ENCODE data around the gene ZRANB2. TPM values are rescaled to one million over a fixed set of nuclear protein-coding genes. Genes with fewer than 3 reads are reported as not detected.

ZRANB2 gene
- polyA plus RNA-seq, 1 donor, result 131 TPM

- H3K36me3 ChIP-seq (ENCODE audit: control insufficient read depth, insufficient read depth, low read length), result peaks cover 64% of the 10 kb centered on the region
- no peaks in the 10 kb centered on the region for H3K9me3 ChIP-seq (ENCODE audit: control insufficient read depth, low read depth, low read length)
- H3K4me1 ChIP-seq (ENCODE audit: control insufficient read depth, insufficient read depth, low read length), result no peaks in the 10 kb centered on the region
- H3K27ac ChIP-seq (ENCODE audit: low read length), result no peak overlapping the region
- WGBS (ENCODE audit: insufficient coverage, low lambda C conversion rate), result 100% methylated on average over 1 of the region's 1 CpG
- no peak overlapping the region for H3K4me3 ChIP-seq (ENCODE audit: low read length)
- no peaks in the 10 kb centered on the region for H3K27me3 ChIP-seq (ENCODE audit: control insufficient read depth, insufficient read depth, low read length)
- DNase-seq, result no peak
These were observed 6.2 kb downstream of the ZRANB2 start for GRCh38 chr1:71074681-71075080.

GRCh38 chr1:71072273-71072672, 8.6 kb downstream of the ZRANB2 start:
- Histone ChIP-seq H3K27me3 (ENCODE audit: control insufficient read depth, insufficient read depth, low read length) (no peaks in the 10 kb centered on the region), H3K27ac (ENCODE audit: low read length) (no peak overlapping the region), H3K4me1 (ENCODE audit: control insufficient read depth, insufficient read depth, low read length) (no peaks in the 10 kb centered on the region), H3K36me3 (ENCODE audit: control insufficient read depth, insufficient read depth, low read length) (peaks cover 71% of the 10 kb centered on the region), H3K4me3 (ENCODE audit: low read length) (no peak overlapping the region), H3K9me3 (ENCODE audit: control insufficient read depth, low read depth, low read length) (no peaks in the 10 kb centered on the region)
- no peak for DNase-seq

- Histone ChIP-seq H3K9me3 (ENCODE audit: control insufficient read depth, low read depth, low read length) (no peaks in the 10 kb centered on the region), H3K4me1 (ENCODE audit: control insufficient read depth, insufficient read depth, low read length) (no peaks in the 10 kb centered on the region), H3K27ac (ENCODE audit: low read length) (no peak overlapping the region), H3K36me3 (ENCODE audit: control insufficient read depth, insufficient read depth, low read length) (peaks cover 68% of the 10 kb centered on the region), H3K27me3 (ENCODE audit: control insufficient read depth, insufficient read depth, low read length) (no peaks in the 10 kb centered on the region), H3K4me3 (ENCODE audit: low read length) (no peak overlapping the region)
- 100% methylated on average over 2 of the region's 4 CpGs for WGBS (ENCODE audit: insufficient coverage, low lambda C conversion rate)
- DNase-seq, result no peak
These were observed 9.1 kb downstream of the ZRANB2 start for GRCh38 chr1:71071720-71072119.

- H3K9me3 ChIP-seq (ENCODE audit: control insufficient read depth, low read depth, low read length), result no peaks in the 10 kb centered on the region
- no peak overlapping the region for H3K4me3 ChIP-seq (ENCODE audit: low read length)
- H3K27ac ChIP-seq (ENCODE audit: low read length), result no peak overlapping the region
- DNase-seq, result no peak
- no peaks in the 10 kb centered on the region for H3K4me1 ChIP-seq (ENCODE audit: control insufficient read depth, insufficient read depth, low read length)
- peaks cover 62% of the 10 kb centered on the region for H3K36me3 ChIP-seq (ENCODE audit: control insufficient read depth, insufficient read depth, low read length)
- H3K27me3 ChIP-seq (ENCODE audit: control insufficient read depth, insufficient read depth, low read length), result no peaks in the 10 kb centered on the region
- WGBS (ENCODE audit: insufficient coverage, low lambda C conversion rate), result 100% methylated on average over 4 of the region's 6 CpGs
These were observed 12.3 kb downstream of the ZRANB2 start for GRCh38 chr1:71068325-71069240.

- Histone ChIP-seq H3K36me3 (ENCODE audit: control insufficient read depth, insufficient read depth, low read length) (peaks cover 6% of the 10 kb centered on the region), H3K9me3 (ENCODE audit: control insufficient read depth, low read depth, low read length) (no peaks in the 10 kb centered on the region), H3K27me3 (ENCODE audit: control insufficient read depth, insufficient read depth, low read length) (peaks cover 2% of the 10 kb centered on the region), H3K27ac (ENCODE audit: low read length) (no peak overlapping the region), H3K4me1 (ENCODE audit: control insufficient read depth, insufficient read depth, low read length) (no peaks in the 10 kb centered on the region), H3K4me3 (ENCODE audit: low read length) (no peak overlapping the region)
- no CpG with 5 or more reads among the region's 6 CpGs for WGBS (ENCODE audit: insufficient coverage, low lambda C conversion rate)
- no peak for DNase-seq
These were observed 26.0 kb downstream of the ZRANB2 start for GRCh38 chr1:71054791-71055190.

GRCh38 chr1:71054281-71054731, 26.5 kb downstream of the ZRANB2 start:
- no peak overlapping the region for H3K4me3 ChIP-seq (ENCODE audit: low read length)
- H3K36me3 ChIP-seq (ENCODE audit: control insufficient read depth, insufficient read depth, low read length), result peaks cover 4% of the 10 kb centered on the region
- no CpG with 5 or more reads among the region's 15 CpGs for WGBS (ENCODE audit: insufficient coverage, low lambda C conversion rate)
- no peaks in the 10 kb centered on the region for H3K4me1 ChIP-seq (ENCODE audit: control insufficient read depth, insufficient read depth, low read length)
- peaks cover 2% of the 10 kb centered on the region for H3K27me3 ChIP-seq (ENCODE audit: control insufficient read depth, insufficient read depth, low read length)
- no peak overlapping the region for H3K27ac ChIP-seq (ENCODE audit: low read length)
- DNase-seq, result no peak
- H3K9me3 ChIP-seq (ENCODE audit: control insufficient read depth, low read depth, low read length), result no peaks in the 10 kb centered on the region

- no peak for DNase-seq
- H3K4me1 ChIP-seq (ENCODE audit: control insufficient read depth, insufficient read depth, low read length), result no peaks in the 10 kb centered on the region
- no peak overlapping the region for H3K4me3 ChIP-seq (ENCODE audit: low read length)
- no peaks in the 10 kb centered on the region for H3K9me3 ChIP-seq (ENCODE audit: control insufficient read depth, low read depth, low read length)
- peaks cover 2% of the 10 kb centered on the region for H3K36me3 ChIP-seq (ENCODE audit: control insufficient read depth, insufficient read depth, low read length)
- H3K27ac ChIP-seq (ENCODE audit: low read length), result no peak overlapping the region
- no CpG with 5 or more reads among the region's 7 CpGs for WGBS (ENCODE audit: insufficient coverage, low lambda C conversion rate)
- peaks cover 3% of the 10 kb centered on the region for H3K27me3 ChIP-seq (ENCODE audit: control insufficient read depth, insufficient read depth, low read length)
These were observed 27.1 kb downstream of the ZRANB2 start for GRCh38 chr1:71053758-71054157.

GRCh38 chr1:71053146-71053545, 27.7 kb downstream of the ZRANB2 start:
- no peaks in the 10 kb centered on the region for H3K4me1 ChIP-seq (ENCODE audit: control insufficient read depth, insufficient read depth, low read length)
- peaks cover 8% of the 10 kb centered on the region for H3K27me3 ChIP-seq (ENCODE audit: control insufficient read depth, insufficient read depth, low read length)
- no CpG with 5 or more reads among the region's 1 CpG for WGBS (ENCODE audit: insufficient coverage, low lambda C conversion rate)
- DNase-seq, result no peak
- no peaks in the 10 kb centered on the region for H3K9me3 ChIP-seq (ENCODE audit: control insufficient read depth, low read depth, low read length)
- no peak overlapping the region for H3K4me3 ChIP-seq (ENCODE audit: low read length)
- H3K36me3 ChIP-seq (ENCODE audit: control insufficient read depth, insufficient read depth, low read length), result no peaks in the 10 kb centered on the region
- no peak overlapping the region for H3K27ac ChIP-seq (ENCODE audit: low read length)

- Histone ChIP-seq H3K4me1 (ENCODE audit: control insufficient read depth, insufficient read depth, low read length) (no peaks in the 10 kb centered on the region), H3K27ac (ENCODE audit: low read length) (no peak overlapping the region), H3K9me3 (ENCODE audit: control insufficient read depth, low read depth, low read length) (no peaks in the 10 kb centered on the region), H3K27me3 (ENCODE audit: control insufficient read depth, insufficient read depth, low read length) (peaks cover 35% of the 10 kb centered on the region), H3K36me3 (ENCODE audit: control insufficient read depth, insufficient read depth, low read length) (no peaks in the 10 kb centered on the region), H3K4me3 (ENCODE audit: low read length) (no peak overlapping the region)
- WGBS (ENCODE audit: insufficient coverage, low lambda C conversion rate), result no CpG with 5 or more reads among the region's 1 CpG
- peak; percentile 46 to 52 for DNase-seq
These were observed 30.8 kb downstream of the ZRANB2 start for GRCh38 chr1:71049951-71050598.

GRCh38 chr1:71047635-71048607, 32.9 kb downstream of the ZRANB2 start, which contains the start of gene PTGER3:
Gene PTGER3, minus strand, starts transcription at chr1:71047816. Its CDS starts 239 bp downstream, at chr1:71047577.
- no peaks in the 10 kb centered on the region for H3K9me3 ChIP-seq (ENCODE audit: control insufficient read depth, low read depth, low read length)
- peak within 1 kb of the TSS; percentile 38 for H3K4me3 ChIP-seq (ENCODE audit: low read length)
- H3K27me3 ChIP-seq (ENCODE audit: control insufficient read depth, insufficient read depth, low read length), result peaks cover 44% of the 10 kb centered on the region
- H3K27ac ChIP-seq (ENCODE audit: low read length), result no peak within 1 kb of the TSS
- no peaks in the 10 kb centered on the region for H3K4me1 ChIP-seq (ENCODE audit: control insufficient read depth, insufficient read depth, low read length)
- DNase-seq, result peak; percentile 43 to 55
- no CpG with 5 or more reads among the region's 56 CpGs for WGBS (ENCODE audit: insufficient coverage, low lambda C conversion rate)
- H3K36me3 ChIP-seq (ENCODE audit: control insufficient read depth, insufficient read depth, low read length), result no peaks in the 10 kb centered on the region
